ENCODE results near the gene DPYSL3. TPM values are rescaled to one million over a fixed set of nuclear protein-coding genes. Genes with fewer than 3 reads are reported as not detected.
A peak's percentile ranks its signal among the peaks of the same experiment; 100 is the strongest.

Gene DPYSL3
- total RNA-seq, 1 donor from 2014 or later = 1.6 TPM

DNA sequence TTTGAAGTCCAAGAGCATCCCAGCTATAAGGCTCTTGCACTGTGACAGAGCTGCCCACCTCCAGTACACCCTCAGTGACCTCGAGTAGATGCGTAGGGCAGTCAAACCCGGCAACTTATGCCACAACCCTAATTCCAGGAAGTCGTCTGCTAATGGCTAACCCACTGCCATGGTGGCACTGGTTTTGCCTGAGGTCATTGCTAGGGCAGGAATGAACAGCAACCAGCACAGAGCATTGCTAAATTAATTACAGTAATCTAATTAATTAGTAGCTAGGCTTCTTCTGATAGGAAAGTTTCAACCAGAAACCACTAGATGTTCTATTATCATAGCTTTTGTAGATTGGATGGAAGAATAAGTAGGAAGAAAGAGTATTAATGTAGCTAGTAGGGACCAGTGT, 122.8 kb downstream of the DPYSL3 start:
- H3K4me3 ChIP-seq (ENCODE audit: low read depth, low read length) = no peak overlapping the region
- H3K27me3 ChIP-seq (ENCODE audit: control insufficient read depth, insufficient read depth, low read length) = no peaks in the 10 kb centered on the region
- no peaks in the 10 kb centered on the region for H3K36me3 ChIP-seq (ENCODE audit: control insufficient read depth, insufficient read depth, low read length)
- DNase-seq (ENCODE audit: low read depth) (no peak), FAIRE-seq (no peak)
- TF ChIP-seq, protein P1, sequence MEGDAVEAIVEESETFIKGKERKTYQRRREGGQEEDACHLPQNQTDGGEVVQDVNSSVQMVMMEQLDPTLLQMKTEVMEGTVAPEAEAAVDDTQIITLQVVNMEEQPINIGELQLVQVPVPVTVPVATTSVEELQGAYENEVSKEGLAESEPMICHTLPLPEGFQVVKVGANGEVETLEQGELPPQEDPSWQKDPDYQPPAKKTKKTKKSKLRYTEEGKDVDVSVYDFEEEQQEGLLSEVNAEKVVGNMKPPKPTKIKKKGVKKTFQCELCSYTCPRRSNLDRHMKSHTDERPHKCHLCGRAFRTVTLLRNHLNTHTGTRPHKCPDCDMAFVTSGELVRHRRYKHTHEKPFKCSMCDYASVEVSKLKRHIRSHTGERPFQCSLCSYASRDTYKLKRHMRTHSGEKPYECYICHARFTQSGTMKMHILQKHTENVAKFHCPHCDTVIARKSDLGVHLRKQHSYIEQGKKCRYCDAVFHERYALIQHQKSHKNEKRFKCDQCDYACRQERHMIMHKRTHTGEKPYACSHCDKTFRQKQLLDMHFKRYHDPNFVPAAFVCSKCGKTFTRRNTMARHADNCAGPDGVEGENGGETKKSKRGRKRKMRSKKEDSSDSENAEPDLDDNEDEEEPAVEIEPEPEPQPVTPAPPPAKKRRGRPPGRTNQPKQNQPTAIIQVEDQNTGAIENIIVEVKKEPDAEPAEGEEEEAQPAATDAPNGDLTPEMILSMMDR (IDR thresholded peaks at IDR 0.05; ENCODE audit: insufficient read depth, low read length, severe bottlenecking) = no peak

GRCh38 chr5:147384346-147385193, 125.3 kb downstream of the DPYSL3 start:
- Histone ChIP-seq H3K27me3 (ENCODE audit: control insufficient read depth, insufficient read depth, low read length) (no peaks in the 10 kb centered on the region), H3K4me3 (ENCODE audit: low read depth, low read length) (no peak overlapping the region), H3K36me3 (ENCODE audit: control insufficient read depth, insufficient read depth, low read length) (no peaks in the 10 kb centered on the region)
- DNase-seq (ENCODE audit: low read depth) (no peak), FAIRE-seq (no peak)
- TF ChIP-seq, protein P1 (IDR thresholded peaks at IDR 0.05; ENCODE audit: insufficient read depth, low read length, severe bottlenecking) = no peak

- H3K36me3 ChIP-seq (ENCODE audit: control insufficient read depth, insufficient read depth, low read length) = no peaks in the 10 kb centered on the region
- H3K4me3 ChIP-seq (ENCODE audit: low read depth, low read length) = no peak overlapping the region
- FAIRE-seq = peak; percentile 36
- DNase-seq (ENCODE audit: low read depth) = no peak
- TF ChIP-seq, protein P1 (IDR thresholded peaks at IDR 0.05; ENCODE audit: insufficient read depth, low read length, severe bottlenecking) = no peak
- no peaks in the 10 kb centered on the region for H3K27me3 ChIP-seq (ENCODE audit: control insufficient read depth, insufficient read depth, low read length)
These were observed 127.1 kb downstream of the DPYSL3 start for GRCh38 chr5:147382776-147383175.

DNA sequence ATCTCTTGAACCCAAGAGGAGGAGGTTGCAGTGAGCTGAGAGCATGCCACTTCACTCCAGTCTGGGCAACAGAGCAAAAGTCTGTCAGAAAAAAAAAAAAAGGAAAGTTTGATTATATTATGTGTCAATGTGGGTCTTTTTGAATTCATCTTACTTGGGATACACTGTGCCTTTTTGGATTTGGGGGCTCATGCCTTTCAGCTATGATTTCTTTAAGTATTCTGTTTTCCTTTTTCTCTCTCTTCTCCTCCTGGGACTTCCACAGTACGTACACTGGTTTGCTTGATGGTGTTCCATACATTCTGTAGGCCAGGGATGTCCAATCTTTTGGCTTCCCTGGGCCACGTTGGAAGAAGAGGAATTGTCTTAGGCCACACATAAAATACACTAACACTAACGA, 128.3 kb downstream of the DPYSL3 start:
- no peak overlapping the region for H3K4me3 ChIP-seq (ENCODE audit: low read depth, low read length)
- DNase-seq (ENCODE audit: low read depth) = no peak
- FAIRE-seq = no peak
- TF ChIP-seq, protein P1 (IDR thresholded peaks at IDR 0.05; ENCODE audit: insufficient read depth, low read length, severe bottlenecking) = no peak
- no peaks in the 10 kb centered on the region for H3K36me3 ChIP-seq (ENCODE audit: control insufficient read depth, insufficient read depth, low read length)
- no peaks in the 10 kb centered on the region for H3K27me3 ChIP-seq (ENCODE audit: control insufficient read depth, insufficient read depth, low read length)

DNA sequence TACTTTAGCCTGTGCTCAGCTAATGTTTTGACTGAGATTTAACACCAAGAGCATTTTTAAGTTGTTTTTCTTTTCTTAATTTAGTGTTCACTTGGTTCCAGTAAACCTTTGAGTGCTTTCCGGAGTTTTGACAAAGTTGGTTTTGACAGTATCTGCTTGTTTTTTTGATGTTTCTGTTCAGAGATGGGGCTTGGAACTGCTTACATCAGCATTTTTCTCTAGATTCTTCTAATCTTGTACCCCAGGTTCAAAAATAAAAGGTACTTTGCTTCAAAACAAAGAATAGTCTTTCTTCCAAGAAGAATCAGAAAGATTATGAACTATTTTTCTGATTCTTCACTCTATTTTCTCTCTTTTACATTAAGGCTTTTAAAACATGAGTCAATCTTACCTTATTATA, 132.2 kb downstream of the DPYSL3 start:
- FAIRE-seq = no peak
- Histone ChIP-seq H3K4me3 (ENCODE audit: low read depth, low read length) (no peak overlapping the region), H3K36me3 (ENCODE audit: control insufficient read depth, insufficient read depth, low read length) (no peaks in the 10 kb centered on the region), H3K27me3 (ENCODE audit: control insufficient read depth, insufficient read depth, low read length) (no peaks in the 10 kb centered on the region)
- DNase-seq (ENCODE audit: low read depth) = no peak
- TF ChIP-seq, protein P1 (IDR thresholded peaks at IDR 0.05; ENCODE audit: insufficient read depth, low read length, severe bottlenecking) = no peak

Measured in bronchial epithelial cell (primary cell).